HepG2 (cell line): ENCODE data around the gene MST1. TPM values are rescaled to one million over a fixed set of nuclear protein-coding genes. Genes with fewer than 3 reads are reported as not detected.

Source experiments
- DPF2 ChIP-seq: sonication (generic); formaldehyde crosslinking; IDR thresholded peaks from 2 replicates; pipeline ENCODE4 v1.4.0; 2020; ENCODE audit warnings: mild to moderate bottlenecking, low read depth, missing genetic modification reagents, borderline replicate concordance
- FOXO1 ChIP-seq: sonication (generic); formaldehyde crosslinking; IDR thresholded peaks from 2 replicates; pipeline ENCODE4 v1.4.0; 2020; ENCODE audit warnings: missing genetic modification reagents
- HOXA9 ChIP-seq: sonication (generic); formaldehyde crosslinking; IDR thresholded peaks from 2 replicates; pipeline ENCODE4 v1.8.1; 2022; ENCODE audit warnings: missing genetic modification reagents, mild to moderate bottlenecking, moderate library complexity, borderline replicate concordance
- PHF21A ChIP-seq: sonication (generic); formaldehyde crosslinking; IDR thresholded peaks from 2 replicates; pipeline ENCODE4 v1.5.0; 2020; ENCODE audit warnings: mild to moderate bottlenecking, missing genetic modification reagents
- RAD21 ChIP-seq: fragments of 450-650 bp; formaldehyde crosslinking; IDR thresholded peaks from 2 replicates; pipeline ENCODE4 v1.5.0; 2020; ENCODE audit warnings: mild to moderate bottlenecking
- SAP130 ChIP-seq: IDR thresholded peaks from 2 replicates; pipeline ENCODE4 v1.6.1; 2016; ENCODE audit warnings: low read depth
- ZBTB21 ChIP-seq: sonication (generic); formaldehyde crosslinking; IDR thresholded peaks from 2 replicates; pipeline ENCODE4 v1.4.0; 2020; ENCODE audit warnings: missing genetic modification reagents
- ZFP41 ChIP-seq: sonication (generic); formaldehyde crosslinking; IDR thresholded peaks from 2 replicates; pipeline ENCODE4 v1.4.0; 2020; ENCODE audit warnings: mild to moderate bottlenecking, missing genetic modification reagents, borderline replicate concordance
- ZNF282 ChIP-seq: fragments of 450-650 bp; IDR thresholded peaks from 2 replicates; pipeline ENCODE4 v1.6.1; 2018; ENCODE audit not compliant: partially characterized antibody
- ZNF331 ChIP-seq: sonication (generic); formaldehyde crosslinking; IDR thresholded peaks from 2 replicates; pipeline ENCODE4 v1.4.0; 2020; ENCODE audit warnings: missing genetic modification reagents
- ZNF501 ChIP-seq: sonication (generic); formaldehyde crosslinking; IDR thresholded peaks from 2 replicates; pipeline ENCODE4 v1.5.1; 2020; ENCODE audit warnings: mild to moderate bottlenecking, moderate library complexity, missing genetic modification reagents
- ZNF747 ChIP-seq: sonication (generic); formaldehyde crosslinking; IDR thresholded peaks from 2 replicates; pipeline ENCODE4 v1.8.1; 2023; ENCODE audit warnings: missing genetic modification reagents, mild to moderate bottlenecking, borderline replicate concordance
- polyA plus RNA-seq, 8 experiments: library from polyadenylated mRNA; depleted of rRNA in 3 of 8; stranded (reverse) in 7 of 8; unstranded in 1 of 8; fragments of >200 nt; fragmentation: Illumina TruSeq in 4 of 8; extraction: Trizol in 4 of 8; gene quantifications; 2 replicates each; pipeline versions ENCODE4 v1.2.1 to v1.2.3, GENCODE V29; 2011 to 2016; ENCODE audit warnings: low read depth in 4 of 8, missing spikeins in 1 of 8, mixed read lengths in 1 of 8; ENCODE audit not compliant: insufficient read depth in 1 of 8
- total RNA-seq, 5 experiments: library from RNA; depleted of rRNA; stranded (reverse); fragments of >200 nt; fragmentation: Illumina TruSeq; extraction: Trizol; gene quantifications; 2 replicates each; pipeline ENCODE4 v1.2.3, GENCODE V29; 2016; ENCODE audit warnings: low read depth in 1 of 5
- TF ChIP-seq, protein P1 (sequence below): sonication (generic); formaldehyde crosslinking; IDR thresholded peaks from 2 replicates; pipeline ENCODE4 v1.5.1; 2020; ENCODE audit warnings: missing genetic modification reagents, mild to moderate bottlenecking, borderline replicate concordance
- TF ChIP-seq, protein P2 (sequence below): sonication (generic); formaldehyde crosslinking; IDR thresholded peaks from 2 replicates; pipeline ENCODE4 v1.9.0; 2022; ENCODE audit warnings: missing genetic modification reagents, mild to moderate bottlenecking, borderline replicate concordance
- TF ChIP-seq, protein P3 (sequence below): sonication (generic); formaldehyde crosslinking; IDR thresholded peaks from 2 replicates; pipeline ENCODE4 v1.8.1; 2022; ENCODE audit warnings: low read depth, mild to moderate bottlenecking, missing genetic modification reagents
- TF ChIP-seq, protein P4 (sequence below): sonication (generic); formaldehyde crosslinking; IDR thresholded peaks from 2 replicates; pipeline ENCODE4 v1.5.0; 2020; ENCODE audit warnings: mild to moderate bottlenecking, missing genetic modification reagents
- TF ChIP-seq, protein P5 (sequence below): sonication (generic); formaldehyde crosslinking; IDR thresholded peaks from 2 replicates; pipeline ENCODE4 v1.8.0; 2022; ENCODE audit warnings: mild to moderate bottlenecking, missing genetic modification reagents; ENCODE audit not compliant: insufficient replicate concordance
- TF ChIP-seq, protein P6 (sequence below): sonication (generic); formaldehyde crosslinking; IDR thresholded peaks from 2 replicates; pipeline ENCODE4 v1.4.0; 2020; ENCODE audit warnings: missing genetic modification reagents

Gene MST1
- total and polyA plus RNA-seq, 2 of the 13 experiments (the other 11 are each of a cell fraction or from before 2014, with no cell fraction given) = 189 to 452 TPM

DNA sequence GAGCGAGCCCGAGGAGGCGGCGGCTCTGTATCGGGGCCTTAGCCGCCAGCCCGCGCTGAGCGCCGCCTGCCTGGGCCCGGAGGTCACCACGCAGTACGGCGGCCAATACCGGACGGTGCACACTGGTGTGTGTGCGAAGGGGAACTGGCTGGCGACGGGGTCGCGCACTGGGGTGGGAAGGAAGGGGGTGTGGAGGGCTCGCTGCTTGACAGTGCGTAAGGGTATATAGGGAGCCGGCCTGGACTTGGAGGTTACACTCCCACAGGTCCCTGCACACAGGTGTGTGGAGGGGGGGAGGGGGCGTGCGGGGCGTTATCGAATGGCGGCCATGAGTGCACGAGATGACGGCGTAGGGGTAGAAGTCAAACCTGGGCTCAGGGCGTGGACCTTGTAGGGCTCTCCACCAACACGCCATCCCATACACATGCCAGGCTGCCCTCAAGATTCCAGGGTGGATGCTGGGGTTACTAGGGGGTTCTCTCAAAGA, 14.7 kb downstream of the MST1 start (continued):
- TF ChIP-seq, protein P1, sequence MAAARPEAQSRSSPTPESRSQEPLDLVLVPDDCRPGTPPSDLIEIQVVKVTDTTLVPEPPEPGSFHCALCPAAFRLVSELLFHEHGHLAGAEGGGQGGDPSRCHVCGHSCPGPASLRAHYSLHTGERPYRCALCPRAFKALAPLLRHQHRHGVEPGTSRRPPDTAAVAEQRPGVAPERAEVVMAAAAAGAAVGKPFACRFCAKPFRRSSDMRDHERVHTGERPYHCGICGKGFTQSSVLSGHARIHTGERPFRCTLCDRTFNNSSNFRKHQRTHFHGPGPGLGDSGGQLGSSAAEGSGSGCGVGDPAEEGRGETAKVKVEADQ (CRISPR knock-in tag) = peak; percentile 3; the same call in 1 of the 2 replicates
- TF ChIP-seq SAP130 (CRISPR knock-in tag) (peak; percentile 43), ZNF747 (CRISPR knock-in tag) (no peak), FOXO1 (CRISPR knock-in tag) (0 out of 2 replicates have a peak, but pooled peaks have one; percentile 13), HOXA9 (CRISPR knock-in tag) (no peak), RAD21 (CRISPR knock-in tag) (peak; percentile 47; the same call in 1 of the 2 replicates), ZBTB21 (CRISPR knock-in tag) (no peak), DPF2 (no peak), PHF21A (CRISPR knock-in tag) (peak; percentile 12; the same call in 1 of the 2 replicates), ZNF282 (no peak), ZNF501 (CRISPR knock-in tag) (0 out of 2 replicates have a peak, but pooled peaks have one; percentile 23), ZNF331 (CRISPR knock-in tag) (peak; percentile 24; the same call in 1 of the 2 replicates), ZFP41 (CRISPR knock-in tag) (no peak)
- TF ChIP-seq, protein P2, sequence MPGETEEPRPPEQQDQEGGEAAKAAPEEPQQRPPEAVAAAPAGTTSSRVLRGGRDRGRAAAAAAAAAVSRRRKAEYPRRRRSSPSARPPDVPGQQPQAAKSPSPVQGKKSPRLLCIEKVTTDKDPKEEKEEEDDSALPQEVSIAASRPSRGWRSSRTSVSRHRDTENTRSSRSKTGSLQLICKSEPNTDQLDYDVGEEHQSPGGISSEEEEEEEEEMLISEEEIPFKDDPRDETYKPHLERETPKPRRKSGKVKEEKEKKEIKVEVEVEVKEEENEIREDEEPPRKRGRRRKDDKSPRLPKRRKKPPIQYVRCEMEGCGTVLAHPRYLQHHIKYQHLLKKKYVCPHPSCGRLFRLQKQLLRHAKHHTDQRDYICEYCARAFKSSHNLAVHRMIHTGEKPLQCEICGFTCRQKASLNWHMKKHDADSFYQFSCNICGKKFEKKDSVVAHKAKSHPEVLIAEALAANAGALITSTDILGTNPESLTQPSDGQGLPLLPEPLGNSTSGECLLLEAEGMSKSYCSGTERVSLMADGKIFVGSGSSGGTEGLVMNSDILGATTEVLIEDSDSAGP (CRISPR knock-in tag) = peak; percentile 44; the same call in 1 of the 2 replicates
- TF ChIP-seq, protein P3, sequence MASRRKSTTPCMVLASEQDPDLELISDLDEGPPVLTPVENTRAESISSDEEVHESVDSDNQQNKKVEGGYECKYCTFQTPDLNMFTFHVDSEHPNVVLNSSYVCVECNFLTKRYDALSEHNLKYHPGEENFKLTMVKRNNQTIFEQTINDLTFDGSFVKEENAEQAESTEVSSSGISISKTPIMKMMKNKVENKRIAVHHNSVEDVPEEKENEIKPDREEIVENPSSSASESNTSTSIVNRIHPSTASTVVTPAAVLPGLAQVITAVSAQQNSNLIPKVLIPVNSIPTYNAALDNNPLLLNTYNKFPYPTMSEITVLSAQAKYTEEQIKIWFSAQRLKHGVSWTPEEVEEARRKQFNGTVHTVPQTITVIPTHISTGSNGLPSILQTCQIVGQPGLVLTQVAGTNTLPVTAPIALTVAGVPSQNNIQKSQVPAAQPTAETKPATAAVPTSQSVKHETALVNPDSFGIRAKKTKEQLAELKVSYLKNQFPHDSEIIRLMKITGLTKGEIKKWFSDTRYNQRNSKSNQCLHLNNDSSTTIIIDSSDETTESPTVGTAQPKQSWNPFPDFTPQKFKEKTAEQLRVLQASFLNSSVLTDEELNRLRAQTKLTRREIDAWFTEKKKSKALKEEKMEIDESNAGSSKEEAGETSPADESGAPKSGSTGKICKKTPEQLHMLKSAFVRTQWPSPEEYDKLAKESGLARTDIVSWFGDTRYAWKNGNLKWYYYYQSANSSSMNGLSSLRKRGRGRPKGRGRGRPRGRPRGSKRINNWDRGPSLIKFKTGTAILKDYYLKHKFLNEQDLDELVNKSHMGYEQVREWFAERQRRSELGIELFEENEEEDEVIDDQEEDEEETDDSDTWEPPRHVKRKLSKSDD (CRISPR knock-in tag) = no peak
- TF ChIP-seq, protein P4, sequence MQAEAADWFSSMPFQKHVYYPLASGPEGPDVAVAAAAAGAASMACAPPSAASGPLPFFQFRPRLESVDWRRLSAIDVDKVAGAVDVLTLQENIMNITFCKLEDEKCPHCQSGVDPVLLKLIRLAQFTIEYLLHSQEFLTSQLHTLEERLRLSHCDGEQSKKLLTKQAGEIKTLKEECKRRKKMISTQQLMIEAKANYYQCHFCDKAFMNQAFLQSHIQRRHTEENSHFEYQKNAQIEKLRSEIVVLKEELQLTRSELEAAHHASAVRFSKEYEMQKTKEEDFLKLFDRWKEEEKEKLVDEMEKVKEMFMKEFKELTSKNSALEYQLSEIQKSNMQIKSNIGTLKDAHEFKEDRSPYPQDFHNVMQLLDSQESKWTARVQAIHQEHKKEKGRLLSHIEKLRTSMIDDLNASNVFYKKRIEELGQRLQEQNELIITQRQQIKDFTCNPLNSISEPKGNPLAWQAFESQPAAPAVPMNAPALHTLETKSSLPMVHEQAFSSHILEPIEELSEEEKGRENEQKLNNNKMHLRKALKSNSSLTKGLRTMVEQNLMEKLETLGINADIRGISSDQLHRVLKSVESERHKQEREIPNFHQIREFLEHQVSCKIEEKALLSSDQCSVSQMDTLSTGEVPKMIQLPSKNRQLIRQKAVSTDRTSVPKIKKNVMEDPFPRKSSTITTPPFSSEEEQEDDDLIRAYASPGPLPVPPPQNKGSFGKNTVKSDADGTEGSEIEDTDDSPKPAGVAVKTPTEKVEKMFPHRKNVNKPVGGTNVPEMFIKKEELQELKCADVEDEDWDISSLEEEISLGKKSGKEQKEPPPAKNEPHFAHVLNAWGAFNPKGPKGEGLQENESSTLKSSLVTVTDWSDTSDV (CRISPR knock-in tag) = 0 out of 2 replicates have a peak, but pooled peaks have one; percentile 70
- TF ChIP-seq, protein P5, sequence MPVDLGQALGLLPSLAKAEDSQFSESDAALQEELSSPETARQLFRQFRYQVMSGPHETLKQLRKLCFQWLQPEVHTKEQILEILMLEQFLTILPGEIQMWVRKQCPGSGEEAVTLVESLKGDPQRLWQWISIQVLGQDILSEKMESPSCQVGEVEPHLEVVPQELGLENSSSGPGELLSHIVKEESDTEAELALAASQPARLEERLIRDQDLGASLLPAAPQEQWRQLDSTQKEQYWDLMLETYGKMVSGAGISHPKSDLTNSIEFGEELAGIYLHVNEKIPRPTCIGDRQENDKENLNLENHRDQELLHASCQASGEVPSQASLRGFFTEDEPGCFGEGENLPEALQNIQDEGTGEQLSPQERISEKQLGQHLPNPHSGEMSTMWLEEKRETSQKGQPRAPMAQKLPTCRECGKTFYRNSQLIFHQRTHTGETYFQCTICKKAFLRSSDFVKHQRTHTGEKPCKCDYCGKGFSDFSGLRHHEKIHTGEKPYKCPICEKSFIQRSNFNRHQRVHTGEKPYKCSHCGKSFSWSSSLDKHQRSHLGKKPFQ (CRISPR knock-in tag) = peak; percentile 35
- TF ChIP-seq, protein P6, sequence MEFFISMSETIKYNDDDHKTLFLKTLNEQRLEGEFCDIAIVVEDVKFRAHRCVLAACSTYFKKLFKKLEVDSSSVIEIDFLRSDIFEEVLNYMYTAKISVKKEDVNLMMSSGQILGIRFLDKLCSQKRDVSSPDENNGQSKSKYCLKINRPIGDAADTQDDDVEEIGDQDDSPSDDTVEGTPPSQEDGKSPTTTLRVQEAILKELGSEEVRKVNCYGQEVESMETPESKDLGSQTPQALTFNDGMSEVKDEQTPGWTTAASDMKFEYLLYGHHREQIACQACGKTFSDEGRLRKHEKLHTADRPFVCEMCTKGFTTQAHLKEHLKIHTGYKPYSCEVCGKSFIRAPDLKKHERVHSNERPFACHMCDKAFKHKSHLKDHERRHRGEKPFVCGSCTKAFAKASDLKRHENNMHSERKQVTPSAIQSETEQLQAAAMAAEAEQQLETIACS (CRISPR knock-in tag) = peak; percentile 72; the same call in 1 of the 2 replicates
